ENCODE measurements around the gene JAKMIP1.

DNA sequence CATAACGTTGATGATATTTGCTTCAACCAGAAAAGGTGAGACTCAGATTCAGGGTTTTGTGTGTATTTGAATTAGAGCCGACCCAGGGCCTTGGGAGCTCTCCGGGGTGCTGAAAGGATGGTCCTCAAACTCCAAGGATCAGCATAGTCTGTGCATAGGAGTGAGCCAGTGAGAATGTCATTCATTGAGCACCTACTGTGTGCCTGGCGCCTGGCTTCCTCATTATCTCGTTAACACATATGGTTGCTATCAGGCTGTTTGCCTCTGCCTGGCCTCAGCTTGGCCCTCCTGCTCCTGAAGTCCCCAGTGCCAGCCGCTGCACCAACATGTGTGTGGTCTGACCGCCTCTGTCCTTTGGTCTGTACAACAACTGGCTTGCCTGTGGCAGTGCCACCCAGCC lies 25.1 kb upstream of the JAKMIP1 start:
- TF ChIP-seq CTCF (IDR thresholded peaks at IDR 0.05) (no peak), EZH2 (IDR thresholded peaks at IDR 0.05; ENCODE audit: borderline replicate concordance, insufficient read depth, low read depth, low read length, poor library complexity, severe bottlenecking) (no peak)
